Esophagus squamous epithelium (tissue), 5 donors: ENCODE measurements around the gene CALM1. TPM values are rescaled to one million over a fixed set of nuclear protein-coding genes. Genes with fewer than 3 reads are reported as not detected.

ENCODE experiments used
- DNase-seq: peaks from one replicate; lab custom pipeline; 2025; lab: John Stamatoyannopoulos, UW
- H3K27ac ChIP-seq, 4 donors: fragments of 200-600 bp; sonication (generic); one replicate each; pipeline ENCODE4 v1.5.1; 2016 to 2019; ENCODE audit warnings: mild to moderate bottlenecking in 1 of 4
- H3K27me3 ChIP-seq, 4 donors: fragments of 200-600 bp; sonication (generic); 1 replicate in 3 of 4; 2 replicates in 1 of 4; pipeline versions ENCODE4 v1.5.1 to v1.6.0; 2017 to 2021; ENCODE audit warnings: antibody characterized with exemption in 1 of 4
- H3K36me3 ChIP-seq, 3 donors: fragments of 200-600 bp; sonication (generic); one replicate each; pipeline ENCODE4 v1.5.1; 2016 to 2019
- H3K4me1 ChIP-seq, 3 donors: fragments of 200-600 bp; sonication (generic); one replicate each; pipeline ENCODE4 v1.5.1; 2017 to 2019
- H3K4me3 ChIP-seq, 4 donors: fragments of 200-600 bp; sonication (generic); 1 replicate in 3 of 4; 2 replicates in 1 of 4; pipeline ENCODE4 v1.5.1; 2016 to 2019; ENCODE audit warnings: mild to moderate bottlenecking in 2 of 4, moderate library complexity in 1 of 4
- H3K9me3 ChIP-seq, 3 donors: fragments of 200-600 bp; sonication (generic); one replicate each; pipeline ENCODE4 v1.5.1; 2016 to 2019
- POLR2A ChIP-seq, 4 donors: fragments of 450-650 bp; IDR thresholded peaks; one replicate each; pipeline ENCODE4 v1.6.1; 2017; ENCODE audit warnings: antibody characterized with exemption in 4 of 4, mild to moderate bottlenecking in 4 of 4, moderate library complexity in 3 of 4
- WGBS, 2 donors: methylation state at CpG; one replicate each; pipeline ENCODE4 v1.1.5; 2018; 5-methylcytosine and 5-hydroxymethylcytosine counted together
- intact Hi-C: fragments of 100-400 bp; cut with DNase I; formaldehyde crosslinking; loops from one replicate; pipeline ENCODE4 v1.15.0; 2022
- total RNA-seq, 4 donors: library from RNA; depleted of rRNA; stranded (reverse); fragments of >200 nt; gene quantifications; one replicate each; pipeline ENCODE4 v1.1.0, GENCODE V29; 2016
- TF ChIP-seq, protein P1 (sequence below), 6 experiments: fragments of 450-650 bp in 4 of 6; fragments of 200-600 bp in 2 of 6; sonication (generic) in 2 of 6; IDR thresholded peaks; one replicate each; pipeline ENCODE4 v1.5.1; 2016 to 2019; ENCODE audit warnings: antibody characterized with exemption in 6 of 6, mild to moderate bottlenecking in 4 of 6, moderate library complexity in 4 of 6
- donor health status: DM: yes; HTN: yes; CAD: no.

CALM1 gene
- total RNA-seq, 4 donors from 2014 or later = 329 to 554 (median 426) TPM

DNA sequence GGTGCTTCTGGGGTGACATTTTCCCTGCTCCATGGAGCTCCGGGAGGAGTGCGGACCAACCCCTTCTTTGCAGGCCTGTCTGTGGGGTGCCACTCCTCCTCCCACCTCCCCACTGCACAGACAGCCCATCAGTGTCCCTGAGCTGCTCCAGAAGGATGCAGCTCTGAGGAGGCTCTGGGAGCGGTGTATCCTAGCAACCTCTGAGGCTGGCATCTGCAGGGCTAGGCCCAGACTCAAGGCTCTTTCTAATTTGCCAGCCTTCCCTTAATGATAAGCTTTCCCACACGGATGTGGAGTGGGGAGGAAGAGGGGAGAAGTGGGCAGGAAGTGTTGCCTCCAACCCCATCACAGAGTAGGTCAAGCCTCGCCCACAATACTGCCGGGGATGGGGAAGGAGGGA, 59.7 kb downstream of the CALM1 start:
- H3K27ac ChIP-seq = no peak overlapping the region
- WGBS, 2 donors = 70 to 71% methylated on average over 6 of the region's 6 CpGs
- no peaks in the 10 kb centered on the region for H3K36me3 ChIP-seq
- DNase-seq = no peak
- no peak overlapping the region for H3K4me3 ChIP-seq
- TF ChIP-seq, protein P1, sequence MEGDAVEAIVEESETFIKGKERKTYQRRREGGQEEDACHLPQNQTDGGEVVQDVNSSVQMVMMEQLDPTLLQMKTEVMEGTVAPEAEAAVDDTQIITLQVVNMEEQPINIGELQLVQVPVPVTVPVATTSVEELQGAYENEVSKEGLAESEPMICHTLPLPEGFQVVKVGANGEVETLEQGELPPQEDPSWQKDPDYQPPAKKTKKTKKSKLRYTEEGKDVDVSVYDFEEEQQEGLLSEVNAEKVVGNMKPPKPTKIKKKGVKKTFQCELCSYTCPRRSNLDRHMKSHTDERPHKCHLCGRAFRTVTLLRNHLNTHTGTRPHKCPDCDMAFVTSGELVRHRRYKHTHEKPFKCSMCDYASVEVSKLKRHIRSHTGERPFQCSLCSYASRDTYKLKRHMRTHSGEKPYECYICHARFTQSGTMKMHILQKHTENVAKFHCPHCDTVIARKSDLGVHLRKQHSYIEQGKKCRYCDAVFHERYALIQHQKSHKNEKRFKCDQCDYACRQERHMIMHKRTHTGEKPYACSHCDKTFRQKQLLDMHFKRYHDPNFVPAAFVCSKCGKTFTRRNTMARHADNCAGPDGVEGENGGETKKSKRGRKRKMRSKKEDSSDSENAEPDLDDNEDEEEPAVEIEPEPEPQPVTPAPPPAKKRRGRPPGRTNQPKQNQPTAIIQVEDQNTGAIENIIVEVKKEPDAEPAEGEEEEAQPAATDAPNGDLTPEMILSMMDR (IDR thresholded peaks at IDR 0.05) = no peak
- no peak for TF ChIP-seq POLR2A (IDR thresholded peaks at IDR 0.05)
- peaks cover 0 to 30% (median 11%) of the 10 kb centered on the region in 3 donors for H3K4me1 ChIP-seq
- H3K27me3 ChIP-seq = no peaks in the 10 kb centered on the region
- no peaks in the 10 kb centered on the region for H3K9me3 ChIP-seq
- intact Hi-C loops = no loop called here

DNA sequence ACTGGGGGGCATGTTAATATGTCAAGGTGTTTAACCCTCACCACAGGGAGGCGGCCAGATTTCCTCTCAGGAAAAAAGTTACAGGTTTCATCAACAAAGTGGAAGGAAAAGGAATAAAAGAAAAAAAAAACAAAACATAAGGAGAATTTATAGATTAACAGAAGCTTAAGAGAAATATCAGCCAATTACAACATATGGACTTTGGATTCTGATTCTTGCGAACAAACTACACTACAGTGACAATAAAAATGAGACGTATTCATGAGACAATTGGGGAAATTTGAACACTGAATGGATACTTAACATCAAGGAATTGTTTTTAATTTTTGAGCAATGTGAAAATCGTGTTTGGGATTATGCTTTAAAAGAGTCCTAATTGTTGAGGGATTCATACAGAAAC, 60.4 kb downstream of the CALM1 start:
- Histone ChIP-seq H3K27me3 (no peaks in the 10 kb centered on the region), H3K4me3 (no peak overlapping the region), H3K4me1 (peaks cover 0 to 30% (median 11%) of the 10 kb centered on the region in 3 donors), H3K27ac (no peak overlapping the region), H3K9me3 (no peaks in the 10 kb centered on the region), H3K36me3 (no peaks in the 10 kb centered on the region)
- intact Hi-C loops = no loop called here
- no peak for DNase-seq
- 68 to 73% methylated on average over 4 of the region's 4 CpGs for WGBS, 2 donors
- TF ChIP-seq POLR2A (IDR thresholded peaks at IDR 0.05) = no peak
- TF ChIP-seq, protein P1 (IDR thresholded peaks at IDR 0.05) = no peak

Other genes starting within 250 kb of the CALM1 start
- 100 to 1,000 TPM; 102 to 199 (median 142) TPM for gene PSMC1, start 140.5 kb upstream of the CALM1 start, total RNA-seq
- gene NRDE2, start 65.1 kb upstream of the CALM1 start, total RNA-seq = 10 to 100 TPM in 3 of 4 donors, 1 to 10 TPM in 1; 9.6 to 13.4 (median 10.3) TPM